Trophoblast cell (in vitro differentiated cells and primary cell): ENCODE results near the gene CKS2.

Experiments
- DNase-seq, 2 donors: peaks; one replicate each; pipeline ENCODE4 v3.0.0-alpha.2; 2016
- H2AFZ ChIP-seq: 2 replicates; pipeline ENCODE4 v1.6.1; 2013; ENCODE audit warnings: low read length, moderate library complexity, mild to moderate bottlenecking; ENCODE audit not compliant: insufficient read depth, poor library complexity
- H2AK5ac ChIP-seq: 2 replicates; pipeline ENCODE4 v1.6.1; 2013; ENCODE audit warnings: mild to moderate bottlenecking, low read length
- H2BK120ac ChIP-seq: 2 replicates; pipeline ENCODE4 v1.6.1; 2013; ENCODE audit warnings: low read length, mild to moderate bottlenecking, moderate library complexity; ENCODE audit not compliant: insufficient read depth, poor library complexity
- H2BK12ac ChIP-seq: 2 replicates; pipeline ENCODE4 v1.6.1; 2013; ENCODE audit warnings: mild to moderate bottlenecking, low read length, moderate library complexity
- H2BK5ac ChIP-seq: 2 replicates; pipeline ENCODE4 v1.6.1; 2013; ENCODE audit warnings: low read length, low read depth, moderate library complexity, mild to moderate bottlenecking; ENCODE audit not compliant: poor library complexity
- H3K14ac ChIP-seq: 2 replicates; pipeline ENCODE4 v1.6.1; 2013; ENCODE audit warnings: mild to moderate bottlenecking, low read length
- H3K18ac ChIP-seq: 2 replicates; pipeline ENCODE4 v1.6.1; 2013; ENCODE audit warnings: mild to moderate bottlenecking, low read length
- H3K23ac ChIP-seq: 2 replicates; pipeline ENCODE4 v1.6.1; 2013; ENCODE audit warnings: low read length
- H3K27ac ChIP-seq: 2 replicates; pipeline ENCODE4 v1.5.1; 2013; ENCODE audit warnings: low read depth, mild to moderate bottlenecking, inconsistent platforms, low read length, moderate library complexity
- H3K27me3 ChIP-seq: 2 replicates; pipeline ENCODE4 v1.6.1; 2013; ENCODE audit warnings: inconsistent platforms, mild to moderate bottlenecking, low read length, moderate library complexity; ENCODE audit not compliant: insufficient read depth
- H3K36me3 ChIP-seq, 2 experiments: 1 replicate in 1 of 2; 2 replicates in 1 of 2; pipeline ENCODE4 v1.6.1; 2013; ENCODE audit warnings: low read length in 2 of 2, mild to moderate bottlenecking in 2 of 2, moderate library complexity in 1 of 2; ENCODE audit not compliant: insufficient read depth in 2 of 2, control insufficient read depth in 1 of 2
- H3K4ac ChIP-seq: 2 replicates; pipeline ENCODE4 v1.6.1; 2013; ENCODE audit warnings: low read depth, mild to moderate bottlenecking, low read length, moderate library complexity
- H3K4me1 ChIP-seq, 2 experiments: 1 replicate in 1 of 2; 2 replicates in 1 of 2; pipeline ENCODE4 v1.6.1; 2013; ENCODE audit warnings: low read length in 2 of 2, mild to moderate bottlenecking in 2 of 2, moderate library complexity in 1 of 2; ENCODE audit not compliant: insufficient read depth in 2 of 2, control insufficient read depth in 1 of 2
- H3K4me2 ChIP-seq: 2 replicates; pipeline ENCODE4 v1.6.1; 2013; ENCODE audit warnings: inconsistent platforms, mild to moderate bottlenecking, low read length, moderate library complexity
- H3K4me3 ChIP-seq: 2 replicates; pipeline ENCODE4 v1.5.1; 2013; ENCODE audit warnings: mild to moderate bottlenecking, low read depth, low read length, inconsistent platforms
- H3K79me1 ChIP-seq: one replicate; pipeline ENCODE4 v1.6.1; 2013; ENCODE audit warnings: low read length
- H3K79me2 ChIP-seq: 2 replicates; pipeline ENCODE4 v1.6.1; 2013; ENCODE audit warnings: low read length, mild to moderate bottlenecking; ENCODE audit not compliant: control insufficient read depth, insufficient read depth, poor library complexity
- H3K9ac ChIP-seq: 2 replicates; pipeline ENCODE4 v1.6.1; 2013; ENCODE audit warnings: mild to moderate bottlenecking, low read length
- H3K9me3 ChIP-seq: 2 replicates; pipeline ENCODE4 v1.6.1; 2013; ENCODE audit warnings: low read depth, mild to moderate bottlenecking, control low read depth, inconsistent platforms, low read length; ENCODE audit not compliant: insufficient read depth
- H4K12ac ChIP-seq: 2 replicates; pipeline ENCODE4 v1.6.1; 2013; ENCODE audit warnings: low read depth, mild to moderate bottlenecking, low read length, moderate library complexity
- H4K8ac ChIP-seq: 2 replicates; pipeline ENCODE4 v1.6.1; 2013; ENCODE audit warnings: low read depth, mild to moderate bottlenecking, low read length, moderate library complexity
- H4K91ac ChIP-seq: one replicate; pipeline ENCODE4 v1.6.1; 2013; ENCODE audit warnings: low read depth, mild to moderate bottlenecking, low read length, moderate library complexity
- WGBS: extraction: QIAGEN DNeasy Blood & Tissue Kit; methylation state at CpG from one replicate; pipeline ENCODE4 v1.1.7; 2013; ENCODE audit warnings: missing lambda C conversion rate; ENCODE audit not compliant: insufficient read length, insufficient coverage; ENCODE audit errors: extremely low coverage; 5-methylcytosine and 5-hydroxymethylcytosine counted together

CKS2 gene

DNA sequence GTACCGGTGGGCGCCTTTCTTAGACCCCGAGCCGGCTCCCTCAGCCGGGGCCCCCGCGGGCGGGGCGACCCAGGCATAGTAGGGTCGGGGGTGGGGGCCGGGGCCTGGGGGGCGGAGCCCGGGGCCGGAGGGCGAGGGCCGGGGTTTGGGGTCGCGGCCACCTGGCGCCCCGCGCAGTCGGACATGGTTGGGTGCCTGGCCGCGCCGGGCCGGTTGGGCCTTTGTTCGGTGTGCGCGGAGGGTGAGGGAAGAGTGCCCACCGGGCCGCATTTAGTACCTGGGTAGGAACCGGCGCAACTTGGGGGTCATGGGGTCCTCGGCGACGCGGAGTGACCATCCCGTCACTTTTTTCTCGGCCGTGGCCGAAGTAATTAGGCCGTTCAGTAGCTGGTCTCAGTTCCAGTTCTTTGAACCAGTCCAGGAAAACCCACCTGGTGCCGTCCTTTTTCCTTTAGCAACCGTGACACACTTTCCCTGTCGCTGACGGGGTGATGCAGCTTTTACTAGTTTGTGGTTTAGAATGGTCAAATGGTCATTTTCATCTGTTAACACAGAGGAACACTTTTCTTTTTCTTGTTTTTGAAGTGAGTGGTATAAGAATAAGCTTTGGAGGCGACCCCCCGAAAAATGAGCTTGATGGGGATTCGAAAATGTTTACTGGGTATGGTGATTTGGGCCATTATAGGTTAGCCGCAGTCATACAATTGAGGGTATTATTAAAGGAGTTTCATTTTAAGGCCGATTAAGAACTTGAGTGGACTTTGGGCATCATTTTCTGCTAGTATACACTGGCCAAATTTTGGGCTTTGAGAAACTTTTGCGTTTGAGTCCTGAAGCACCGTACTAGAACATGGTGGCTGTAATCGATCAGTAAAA, 589 bp downstream of the CKS2 start:
- Histone ChIP-seq H3K36me3 (peaks cover 0 to 2% of the 10 kb centered on the region in 2 experiments), H2AFZ (peak overlapping the region; percentile 23), H3K4ac (peak overlapping the region; percentile 97), H3K18ac (peak overlapping the region; percentile 37), H2BK12ac (no peak overlapping the region), H3K4me1 (peaks cover 5 to 6% of the 10 kb centered on the region in 2 experiments), H2AK5ac (peak overlapping the region; percentile 81), H2BK5ac (peak overlapping the region; percentile 82), H3K9ac (peak overlapping the region; percentile 98), H3K14ac (peak overlapping the region; percentile 87), H4K12ac (peak overlapping the region; percentile 35), H3K27ac (peak overlapping the region; percentile 35), H3K27me3 (no peaks in the 10 kb centered on the region), H4K8ac (peak overlapping the region; percentile 14), H2BK120ac (peak overlapping the region; percentile 68), H3K4me3 (peak overlapping the region; percentile 93), H4K91ac (peak overlapping the region; percentile 66), H3K4me2 (peak overlapping the region; percentile 66), H3K9me3 (no peaks in the 10 kb centered on the region), H3K79me1 (peaks cover 15% of the 10 kb centered on the region), H3K23ac (no peak overlapping the region), H3K79me2 (peaks cover 18% of the 10 kb centered on the region)
- DNase-seq: peak in 1 of 2 donors; percentile 34
- no CpG with 5 or more reads among the region's 54 CpGs for WGBS

DNA sequence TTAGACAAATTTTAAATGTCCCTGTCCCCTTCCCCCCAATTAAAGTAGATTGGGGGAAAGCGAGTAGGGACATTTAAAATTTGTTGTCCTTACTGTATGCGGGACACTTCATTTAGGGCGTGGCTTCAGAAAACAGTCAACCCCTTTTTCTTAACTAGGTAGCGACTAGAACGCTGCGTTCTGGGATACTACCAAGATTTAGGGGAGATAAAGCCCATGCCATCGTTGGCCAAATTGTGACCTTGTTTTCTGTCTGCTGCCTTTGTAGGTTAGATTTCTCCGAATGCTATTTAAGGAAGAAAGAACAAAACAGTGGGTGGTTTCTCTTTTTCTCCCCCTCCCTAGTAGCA, 1.2 kb downstream of the CKS2 start:
- Histone ChIP-seq H4K12ac (peak overlapping the region; percentile 43), H3K23ac (no peak overlapping the region), H3K79me1 (peaks cover 15% of the 10 kb centered on the region), H3K18ac (no peak overlapping the region), H2BK12ac (no peak overlapping the region), H3K4me1 (peaks cover 5 to 6% of the 10 kb centered on the region in 2 experiments), H3K14ac (no peak overlapping the region), H3K4me2 (peak overlapping the region; percentile 66), H4K8ac (no peak overlapping the region), H3K27me3 (no peaks in the 10 kb centered on the region), H4K91ac (no peak overlapping the region), H2AFZ (no peak overlapping the region), H3K79me2 (peaks cover 18% of the 10 kb centered on the region), H2BK5ac (no peak overlapping the region), H3K9me3 (no peaks in the 10 kb centered on the region), H3K9ac (peak overlapping the region; percentile 98), H3K36me3 (peaks cover 0 to 4% of the 10 kb centered on the region in 2 experiments), H2BK120ac (no peak overlapping the region), H3K27ac (no peak overlapping the region), H3K4ac (peak overlapping the region; percentile 97), H3K4me3 (peak overlapping the region; percentile 56), H2AK5ac (no peak overlapping the region)
- WGBS: no CpG with 5 or more reads among the region's 8 CpGs
- peak in 1 of 2 donors; percentile 21 for DNase-seq

DNA sequence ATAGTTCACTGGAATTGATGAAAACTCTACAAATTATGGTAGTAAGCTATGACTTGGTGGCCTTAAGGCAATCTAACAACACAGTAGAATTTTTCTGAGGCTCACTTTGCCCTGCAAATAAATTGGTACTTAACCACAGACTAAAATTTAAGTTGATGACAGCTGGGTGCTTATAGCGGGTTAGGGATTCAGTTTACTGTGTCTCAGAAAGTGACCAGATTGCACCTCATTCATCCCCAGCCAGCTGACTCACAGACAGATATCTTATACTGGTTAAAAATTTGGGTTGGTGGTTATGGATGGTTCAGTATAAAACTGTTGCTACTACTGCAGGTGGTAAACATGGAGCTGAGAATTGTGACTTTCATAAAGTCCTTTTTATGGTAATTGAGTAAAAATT, 2.8 kb downstream of the CKS2 start:
- no peak overlapping the region for H4K8ac ChIP-seq
- H3K27me3 ChIP-seq: no peaks in the 10 kb centered on the region
- no peak overlapping the region for H3K27ac ChIP-seq
- H2AK5ac ChIP-seq: no peak overlapping the region
- H3K4ac ChIP-seq: peak overlapping the region; percentile 92
- H4K91ac ChIP-seq: no peak overlapping the region
- peaks cover 3 to 5% of the 10 kb centered on the region in 2 experiments for H3K4me1 ChIP-seq
- H3K23ac ChIP-seq: no peak overlapping the region
- peaks cover 18% of the 10 kb centered on the region for H3K79me1 ChIP-seq
- no CpG with 5 or more reads among the region's 1 CpG for WGBS
- no peak overlapping the region for H3K9ac ChIP-seq
- no peak overlapping the region for H3K14ac ChIP-seq
- DNase-seq: no peak
- H2BK120ac ChIP-seq: no peak overlapping the region
- no peak overlapping the region for H2BK12ac ChIP-seq
- H2AFZ ChIP-seq: no peak overlapping the region
- H2BK5ac ChIP-seq: no peak overlapping the region
- no peaks in the 10 kb centered on the region for H3K9me3 ChIP-seq
- H3K79me2 ChIP-seq: peaks cover 20% of the 10 kb centered on the region
- no peak overlapping the region for H3K18ac ChIP-seq
- peak overlapping the region; percentile 50 for H3K4me2 ChIP-seq
- peaks cover 0 to 8% of the 10 kb centered on the region in 2 experiments for H3K36me3 ChIP-seq
- H4K12ac ChIP-seq: no peak overlapping the region
- no peak overlapping the region for H3K4me3 ChIP-seq

DNA sequence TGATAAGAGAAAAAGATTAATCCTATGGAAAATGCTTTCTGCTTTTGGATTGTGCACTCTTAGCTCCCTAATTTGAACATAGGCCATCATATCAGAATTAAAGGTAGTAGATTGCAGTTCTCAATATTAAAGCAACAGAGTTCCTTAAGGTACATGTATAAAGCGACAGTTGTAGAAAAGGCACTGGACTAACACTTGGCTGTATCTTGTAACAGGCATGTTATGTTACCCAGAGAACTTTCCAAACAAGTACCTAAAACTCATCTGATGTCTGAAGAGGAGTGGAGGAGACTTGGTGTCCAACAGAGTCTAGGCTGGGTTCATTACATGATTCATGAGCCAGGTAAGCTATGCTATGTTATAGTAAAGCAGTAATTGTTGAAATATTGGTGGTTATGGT, 4.0 kb downstream of the CKS2 start:
- Histone ChIP-seq H4K8ac (no peak overlapping the region), H3K9ac (no peak overlapping the region), H2BK5ac (no peak overlapping the region), H4K12ac (no peak overlapping the region), H3K79me1 (peaks cover 15% of the 10 kb centered on the region), H2BK12ac (no peak overlapping the region), H2AFZ (no peak overlapping the region), H3K4me2 (no peak overlapping the region), H3K27ac (no peak overlapping the region), H4K91ac (no peak overlapping the region), H3K4ac (peak overlapping the region; percentile 64), H3K79me2 (peaks cover 21% of the 10 kb centered on the region), H3K14ac (no peak overlapping the region), H3K27me3 (no peaks in the 10 kb centered on the region), H3K4me3 (no peak overlapping the region), H2AK5ac (no peak overlapping the region), H2BK120ac (no peak overlapping the region), H3K36me3 (peaks cover 0 to 8% of the 10 kb centered on the region in 2 experiments), H3K23ac (no peak overlapping the region), H3K4me1 (peaks cover 0 to 2% of the 10 kb centered on the region in 2 experiments), H3K18ac (no peak overlapping the region), H3K9me3 (no peaks in the 10 kb centered on the region)
- DNase-seq: no peak
- no CpG with 5 or more reads among the region's 1 CpG for WGBS
